UCSD-AML1 (cell line): ENCODE measurements around the gene NKAIN4.

Experiments
- DNase-seq: peaks from one replicate; lab custom pipeline; 2025; ENCODE audit not compliant: unreplicated experiment; lab: John Stamatoyannopoulos, UW

NKAIN4 gene

GRCh38 chr20:63274381-63275228 is 20.3 kb upstream of the NKAIN4 start:
- DNase-seq = no peak

- no peak for DNase-seq
Observed at GRCh38 chr20:63273635-63274380, 19.5 kb upstream of the NKAIN4 start.

GRCh38 chr20:63273059-63273579 is 18.9 kb upstream of the NKAIN4 start:
- DNase-seq = no peak

GRCh38 chr20:63272105-63273058 is 18.1 kb upstream of the NKAIN4 start, which contains the start of gene ARFGAP1:
TSS of gene ARFGAP1 (plus strand) at chr20:63272813. CDS start at chr20:63275581, 2,768 bp downstream.
- DNase-seq = peak; percentile 87

GRCh38 chr20:63270606-63271325 is 16.5 kb upstream of the NKAIN4 start:
- no peak for DNase-seq

GRCh38 chr20:63269724-63270123 is 15.5 kb upstream of the NKAIN4 start:
- DNase-seq = no peak

- DNase-seq = no peak
Observed at GRCh38 chr20:63268671-63269439, 14.6 kb upstream of the NKAIN4 start.

- no peak for DNase-seq
Observed at GRCh38 chr20:63268256-63268655, 14.0 kb upstream of the NKAIN4 start.

- DNase-seq = no peak
Observed at GRCh38 chr20:63267691-63268090, 13.4 kb upstream of the NKAIN4 start.

- no peak for DNase-seq
Observed at GRCh38 chr20:63265891-63266515, 11.7 kb upstream of the NKAIN4 start.

- no peak for DNase-seq
Observed at GRCh38 chr20:63264519-63264918, 10.3 kb upstream of the NKAIN4 start.

GRCh38 chr20:63264000-63264399 is 9.7 kb upstream of the NKAIN4 start:
- DNase-seq = no peak

GRCh38 chr20:63262836-63263235 is 8.6 kb upstream of the NKAIN4 start:
- no peak for DNase-seq

GRCh38 chr20:63261795-63262528 is 7.7 kb upstream of the NKAIN4 start:
- peak; percentile 19 for DNase-seq

GRCh38 chr20:63261060-63261794 is 7.0 kb upstream of the NKAIN4 start:
- no peak for DNase-seq

GRCh38 chr20:63260521-63260920 is 6.3 kb upstream of the NKAIN4 start:
- no peak for DNase-seq

GRCh38 chr20:63259734-63260460 is 5.6 kb upstream of the NKAIN4 start:
- no peak for DNase-seq
